Measurements from ENCODE around the gene RTEL1. TPM values are rescaled to one million over a fixed set of nuclear protein-coding genes. Genes with fewer than 3 reads are reported as not detected.
"Not testable (repeated sequence)": the region's sequence is repeated elsewhere in the genome, so short reads cannot be mapped to it uniquely, and the experiment has no call there.

The RTEL1 gene
- polyA plus RNA-seq, 5 donors, result 18.9 to 23.2 (median 20.2) TPM

GRCh38 chr20:63712191-63712590 is 54.1 kb downstream of the RTEL1 start:
- no peak for DNase-seq

GRCh38 chr20:63714858-63715257 is 56.7 kb downstream of the RTEL1 start:
- no peak for DNase-seq

- no peak for DNase-seq
Observed at GRCh38 chr20:63718996-63719395, 60.9 kb downstream of the RTEL1 start.

- not testable (repeated sequence) for DNase-seq
Observed at GRCh38 chr20:63722967-63723622, 65.0 kb downstream of the RTEL1 start.

GRCh38 chr20:63730189-63730733 is 72.1 kb downstream of the RTEL1 start:
- not testable (repeated sequence) for DNase-seq

- no peak for DNase-seq
Observed at GRCh38 chr20:63731410-63731809, 73.3 kb downstream of the RTEL1 start.

GRCh38 chr20:63732118-63733095 is 74.3 kb downstream of the RTEL1 start:
- no peak for DNase-seq

GRCh38 chr20:63733117-63733516 is 75.0 kb downstream of the RTEL1 start:
- DNase-seq, result no peak

- no peak for DNase-seq
Observed at GRCh38 chr20:63733579-63734081, 75.5 kb downstream of the RTEL1 start.

GRCh38 chr20:63734111-63734945 is 76.2 kb downstream of the RTEL1 start:
- no peak for DNase-seq

- DNase-seq, result no peak
Observed at GRCh38 chr20:63734946-63735858, 77.1 kb downstream of the RTEL1 start.

GRCh38 chr20:63735859-63736718 is 78.0 kb downstream of the RTEL1 start, which contains the start of gene LIME1:
Gene LIME1 (plus strand): TSS chr20:63736664. CDS start chr20:63737550, 886 bp downstream.
- DNase-seq, result no peak

GRCh38 chr20:63736893-63737694 is 79.0 kb downstream of the RTEL1 start:
- DNase-seq, result no peak

- DNase-seq, result no peak
Observed at GRCh38 chr20:63737695-63737944, 79.5 kb downstream of the RTEL1 start.

GRCh38 chr20:63737945-63738686 is 80.0 kb downstream of the RTEL1 start:
- DNase-seq, result no peak

GRCh38 chr20:63738687-63739129 is 80.6 kb downstream of the RTEL1 start:
- peak in 1 of 2 donors; percentile 38 for DNase-seq

All from right lung (tissue), 5 donors.